ENCODE measurements around the gene LRBA. TPM values are rescaled to one million over a fixed set of nuclear protein-coding genes. Genes with fewer than 3 reads are reported as not detected.
"Not testable (repeated sequence)": the region's sequence is repeated elsewhere in the genome, so short reads cannot be mapped to it uniquely, and the experiment has no call there.

Gene LRBA
- total RNA-seq, 1 donor from 2014 or later, result 66.2 TPM

DNA sequence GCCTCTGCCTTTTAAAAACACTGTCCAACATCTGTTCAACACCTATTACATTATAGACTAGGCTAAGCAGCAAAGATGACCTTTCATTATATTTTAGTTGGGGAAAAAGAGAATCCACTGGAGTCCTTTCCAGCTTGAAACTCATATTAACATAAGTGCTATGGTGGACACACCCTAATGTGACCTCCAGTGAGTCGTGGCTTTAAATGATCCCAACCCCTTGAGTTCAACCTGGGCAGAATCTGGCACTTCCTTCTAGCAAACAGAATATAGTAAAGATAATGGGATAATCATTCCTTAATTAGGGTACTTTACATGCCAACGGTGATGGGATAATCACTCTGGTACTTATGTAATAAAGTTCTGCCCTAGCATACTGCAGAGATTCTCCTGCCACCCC lies 270.5 kb downstream of the LRBA start:
- Mint-ChIP-seq H3K36me3 (peaks cover 19% of the 10 kb centered on the region), H3K4me1 (peaks cover 23% of the 10 kb centered on the region), H3K9me3 (peaks cover 12% of the 10 kb centered on the region), H3K27me3 (ENCODE audit: low read depth) (no peaks in the 10 kb centered on the region), H3K4me3 (no peak overlapping the region), H3K27ac (peak overlapping the region; percentile 86)
- no peak for TF ChIP-seq CTCF (IDR thresholded peaks at IDR 0.05; ENCODE audit: unreplicated experiment)
- no peak for DNase-seq (ENCODE audit: low spot score in 2 of 2, unreplicated experiment in 2 of 2)

DNA sequence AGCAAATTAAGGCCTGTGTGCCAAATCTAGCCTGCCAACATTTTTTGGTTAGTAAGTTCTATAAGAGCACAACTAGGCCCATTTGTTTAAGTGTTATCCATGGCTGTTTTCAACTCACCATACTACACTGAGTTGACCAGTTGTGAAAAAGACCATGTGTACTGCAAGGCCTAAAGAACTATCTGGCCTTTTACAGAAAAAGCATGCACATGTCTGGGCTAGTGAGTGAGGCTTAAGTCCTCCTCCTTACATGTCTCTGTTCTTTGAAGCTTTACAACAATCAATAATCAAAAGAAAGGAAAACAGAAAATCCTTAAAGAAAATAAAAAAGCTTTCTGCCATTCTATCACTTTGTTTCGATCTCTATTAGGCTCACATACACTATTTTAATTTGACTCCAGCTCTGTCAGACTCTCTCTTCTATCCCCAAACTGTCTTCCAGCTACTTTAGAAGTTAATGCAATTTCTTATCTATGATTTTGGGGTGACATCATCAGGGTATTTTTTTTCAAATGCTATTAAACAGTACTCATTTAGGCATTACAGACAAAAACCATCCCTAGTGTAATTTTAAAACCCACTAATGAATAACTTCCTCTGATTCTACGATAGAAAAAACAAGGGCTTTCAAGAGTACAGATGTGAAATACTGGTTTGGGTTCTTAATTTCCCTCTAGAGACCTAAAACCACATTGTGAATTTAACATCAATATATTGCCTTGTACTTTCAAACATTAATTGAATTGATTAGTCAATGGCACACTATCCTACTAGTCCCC lies 271.3 kb downstream of the LRBA start:
- peaks cover 16% of the 10 kb centered on the region for H3K9me3 Mint-ChIP-seq
- H3K27ac Mint-ChIP-seq, result peak overlapping the region; percentile 86
- H3K4me3 Mint-ChIP-seq, result no peak overlapping the region
- H3K27me3 Mint-ChIP-seq (ENCODE audit: low read depth), result no peaks in the 10 kb centered on the region
- DNase-seq (ENCODE audit: low spot score in 2 of 2, unreplicated experiment in 2 of 2), result no peak
- H3K36me3 Mint-ChIP-seq, result peaks cover 23% of the 10 kb centered on the region
- TF ChIP-seq CTCF (IDR thresholded peaks at IDR 0.05; ENCODE audit: unreplicated experiment), result no peak
- peaks cover 23% of the 10 kb centered on the region for H3K4me1 Mint-ChIP-seq

GRCh38 chr4:150742930-150743329 lies 272.2 kb downstream of the LRBA start:
- peaks cover 23% of the 10 kb centered on the region for H3K36me3 Mint-ChIP-seq
- not testable (repeated sequence) for H3K27ac Mint-ChIP-seq; DNase-seq (ENCODE audit: low spot score in 2 of 2, unreplicated experiment in 2 of 2)

DNA sequence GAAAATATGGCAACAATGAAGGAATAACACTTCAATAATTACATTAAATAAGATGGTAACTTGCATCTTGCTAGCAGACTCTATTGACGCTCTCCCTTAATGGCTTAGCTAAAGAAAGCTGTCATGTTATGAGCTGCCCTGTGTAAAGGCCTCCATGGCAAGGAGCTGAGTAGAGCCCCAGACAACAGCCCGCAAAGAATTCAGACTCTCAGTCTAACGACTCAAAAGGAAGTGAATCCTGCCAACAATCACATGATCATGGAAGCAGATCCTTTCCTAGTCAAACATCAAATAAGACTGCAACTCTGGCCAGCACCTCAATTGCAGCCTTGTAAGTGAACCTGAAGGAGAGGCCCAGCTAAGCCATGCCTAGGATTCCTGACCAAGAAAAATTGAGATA lies 275.5 kb downstream of the LRBA start:
- Mint-ChIP-seq H3K36me3 (peaks cover 19% of the 10 kb centered on the region), H3K27me3 (ENCODE audit: low read depth) (no peaks in the 10 kb centered on the region), H3K9me3 (peaks cover 16% of the 10 kb centered on the region), H3K4me3 (no peak overlapping the region), H3K4me1 (peaks cover 11% of the 10 kb centered on the region), H3K27ac (no peak overlapping the region)
- TF ChIP-seq CTCF (IDR thresholded peaks at IDR 0.05; ENCODE audit: unreplicated experiment), result no peak
- DNase-seq (ENCODE audit: low spot score in 2 of 2, unreplicated experiment in 2 of 2), result no peak

More at GRCh38 chr4:150742930-150743329, 272.2 kb downstream of the LRBA start:
- not testable (repeated sequence) for H3K4me3 Mint-ChIP-seq; H3K27me3 Mint-ChIP-seq (ENCODE audit: low read depth)
- Mint-ChIP-seq H3K4me1 (peaks cover 22% of the 10 kb centered on the region), H3K9me3 (peaks cover 16% of the 10 kb centered on the region)

DNA sequence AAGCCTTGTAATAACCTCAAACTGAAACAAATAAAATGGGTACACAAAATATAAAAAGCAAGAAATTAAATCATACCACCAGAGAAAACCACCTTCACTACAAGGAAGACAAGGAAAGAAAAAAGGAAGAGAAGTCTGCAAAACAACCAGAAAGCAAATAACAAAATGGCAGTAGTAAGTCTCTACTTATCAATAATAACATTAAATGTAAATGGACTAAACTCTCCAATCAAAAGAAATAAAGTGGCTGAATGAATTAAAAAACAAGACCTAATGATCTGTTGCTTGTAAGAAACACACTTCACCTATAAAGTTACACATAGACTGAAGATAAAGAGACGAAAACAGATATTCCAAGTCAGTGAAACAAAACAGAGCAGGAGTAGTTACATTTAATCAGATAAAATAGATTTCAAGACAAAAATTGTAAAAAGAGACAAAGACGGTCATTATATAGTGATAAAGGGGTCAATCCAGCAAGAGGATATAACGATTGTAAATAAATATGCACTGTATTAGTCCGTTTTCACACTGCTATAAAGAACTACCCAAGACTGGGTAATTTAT lies 289.0 kb downstream of the LRBA start:
- no peak for TF ChIP-seq CTCF (IDR thresholded peaks at IDR 0.05; ENCODE audit: unreplicated experiment)
- Mint-ChIP-seq H3K27me3 (ENCODE audit: low read depth) (no peaks in the 10 kb centered on the region), H3K4me3 (no peak overlapping the region), H3K36me3 (peaks cover 63% of the 10 kb centered on the region), H3K4me1 (no peaks in the 10 kb centered on the region), H3K9me3 (peaks cover 47% of the 10 kb centered on the region), H3K27ac (no peak overlapping the region)
- no peak for DNase-seq (ENCODE audit: low spot score in 2 of 2, unreplicated experiment in 2 of 2)

DNA sequence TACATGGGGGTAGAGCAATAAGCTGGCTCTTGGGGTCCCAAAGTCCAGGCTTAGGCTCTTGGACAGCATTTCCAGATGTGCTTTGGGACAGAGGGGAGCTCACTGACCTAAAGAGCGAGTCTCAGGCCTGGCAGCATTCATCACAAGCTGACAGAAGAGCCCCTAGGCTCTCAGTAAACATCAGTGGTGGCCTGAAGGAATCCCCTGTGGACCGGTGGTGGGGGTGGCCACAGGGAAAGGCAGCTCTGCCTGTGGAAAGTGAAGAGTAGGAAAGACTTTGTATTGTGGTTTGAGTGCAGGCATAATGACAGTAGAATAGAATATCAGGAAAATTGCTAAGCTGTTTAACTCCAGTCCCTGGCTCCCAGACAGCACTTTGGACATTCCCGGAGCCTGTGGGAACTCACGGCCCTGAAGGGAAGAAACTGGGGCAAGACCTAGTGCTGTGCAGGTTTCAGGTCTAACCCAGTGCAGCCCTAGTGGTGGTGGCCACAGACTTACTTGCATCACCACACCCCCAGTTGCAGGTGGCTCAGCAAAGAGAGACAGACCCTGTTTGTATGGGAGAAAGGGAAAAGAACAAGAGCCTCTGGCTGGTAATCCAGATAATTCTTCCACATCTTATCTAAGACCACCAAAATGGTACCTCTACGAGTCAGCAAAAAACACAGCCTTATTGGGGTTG lies 291.2 kb downstream of the LRBA start:
- Mint-ChIP-seq H3K9me3 (peaks cover 34% of the 10 kb centered on the region), H3K4me3 (no peak overlapping the region), H3K36me3 (peaks cover 52% of the 10 kb centered on the region), H3K4me1 (no peaks in the 10 kb centered on the region), H3K27ac (no peak overlapping the region), H3K27me3 (ENCODE audit: low read depth) (no peaks in the 10 kb centered on the region)
- DNase-seq (ENCODE audit: low spot score in 2 of 2, unreplicated experiment in 2 of 2), result no peak
- TF ChIP-seq CTCF (IDR thresholded peaks at IDR 0.05; ENCODE audit: unreplicated experiment), result no peak
